Measurements from ENCODE around the gene ZNF683.

ZNF683 gene

GRCh38 chr1:26350343-26350700 is 22.2 kb downstream of the ZNF683 start:
- H3K4me3 ChIP-seq (ENCODE audit: low read depth in 1 of 2, low read length in 2 of 2) = no peak overlapping the region
- no peak for ATAC-seq (ENCODE audit: insufficient read depth, low read depth)
- no peak overlapping the region for H3K4me2 ChIP-seq (ENCODE audit: insufficient read depth, low read length)
- no peak overlapping the region for H3K9ac ChIP-seq (ENCODE audit: low read depth, low read length)
- no peaks in the 10 kb centered on the region for H3K9me3 ChIP-seq (ENCODE audit: insufficient read depth, low read length, severe bottlenecking)
- no peak overlapping the region for H3K27ac ChIP-seq (ENCODE audit: low read length)
- no peak overlapping the region for H2AFZ ChIP-seq (ENCODE audit: low read depth, low read length)
- no peak for TF ChIP-seq EZH2 (IDR thresholded peaks at IDR 0.05; ENCODE audit: borderline replicate concordance, low read depth, low read length, severe bottlenecking)
- no peak for TF ChIP-seq CTCF (IDR thresholded peaks at IDR 0.05; ENCODE audit: borderline replicate concordance, extremely low read depth, low read length, poor library complexity, severe bottlenecking)
- peaks cover 4% of the 10 kb centered on the region for H3K27me3 ChIP-seq (ENCODE audit: insufficient read depth, low read length, poor library complexity)
- H3K36me3 ChIP-seq (ENCODE audit: insufficient read depth, low read length) = no peaks in the 10 kb centered on the region
- no peaks in the 10 kb centered on the region for H3K79me2 ChIP-seq (ENCODE audit: insufficient read depth, low read length)
- H4K20me1 ChIP-seq (ENCODE audit: insufficient read depth, low read length) = no peaks in the 10 kb centered on the region
- DNase-seq = no peak
- H3K4me1 ChIP-seq (ENCODE audit: insufficient read depth, low read length) = no peaks in the 10 kb centered on the region

GRCh38 chr1:26349877-26350244 is 22.7 kb downstream of the ZNF683 start:
- H4K20me1 ChIP-seq (ENCODE audit: insufficient read depth, low read length) = no peaks in the 10 kb centered on the region
- no peak for DNase-seq
- H3K79me2 ChIP-seq (ENCODE audit: insufficient read depth, low read length) = no peaks in the 10 kb centered on the region
- no peaks in the 10 kb centered on the region for H3K4me1 ChIP-seq (ENCODE audit: insufficient read depth, low read length)
- H3K9me3 ChIP-seq (ENCODE audit: insufficient read depth, low read length, severe bottlenecking) = no peaks in the 10 kb centered on the region
- H3K27me3 ChIP-seq (ENCODE audit: insufficient read depth, low read length, poor library complexity) = peaks cover under 1% of the 10 kb centered on the region
- no peaks in the 10 kb centered on the region for H3K36me3 ChIP-seq (ENCODE audit: insufficient read depth, low read length)
- TF ChIP-seq EZH2 (IDR thresholded peaks at IDR 0.05; ENCODE audit: borderline replicate concordance, low read depth, low read length, severe bottlenecking) (no peak), CTCF (IDR thresholded peaks at IDR 0.05; ENCODE audit: borderline replicate concordance, extremely low read depth, low read length, poor library complexity, severe bottlenecking) (no peak)
- no peak overlapping the region for H3K4me3 ChIP-seq (ENCODE audit: low read depth in 1 of 2, low read length in 2 of 2)
- no peak overlapping the region for H2AFZ ChIP-seq (ENCODE audit: low read depth, low read length)
- H3K27ac ChIP-seq (ENCODE audit: low read length) = no peak overlapping the region
- H3K4me2 ChIP-seq (ENCODE audit: insufficient read depth, low read length) = no peak overlapping the region
- no peak for ATAC-seq (ENCODE audit: insufficient read depth, low read depth)
- H3K9ac ChIP-seq (ENCODE audit: low read depth, low read length) = no peak overlapping the region

- Histone ChIP-seq H3K36me3 (ENCODE audit: insufficient read depth, low read length) (no peaks in the 10 kb centered on the region), H3K9me3 (ENCODE audit: insufficient read depth, low read length, severe bottlenecking) (no peaks in the 10 kb centered on the region), H3K27me3 (ENCODE audit: insufficient read depth, low read length, poor library complexity) (no peaks in the 10 kb centered on the region), H3K4me1 (ENCODE audit: insufficient read depth, low read length) (no peaks in the 10 kb centered on the region), H3K4me2 (ENCODE audit: insufficient read depth, low read length) (no peak overlapping the region), H4K20me1 (ENCODE audit: insufficient read depth, low read length) (no peaks in the 10 kb centered on the region), H3K9ac (ENCODE audit: low read depth, low read length) (no peak overlapping the region), H3K79me2 (ENCODE audit: insufficient read depth, low read length) (no peaks in the 10 kb centered on the region), H2AFZ (ENCODE audit: low read depth, low read length) (no peak overlapping the region), H3K27ac (ENCODE audit: low read length) (no peak overlapping the region), H3K4me3 (ENCODE audit: low read depth in 1 of 2, low read length in 2 of 2) (no peak overlapping the region)
- no peak for ATAC-seq (ENCODE audit: insufficient read depth, low read depth)
- no peak for DNase-seq
- TF ChIP-seq EZH2 (IDR thresholded peaks at IDR 0.05; ENCODE audit: borderline replicate concordance, low read depth, low read length, severe bottlenecking) (no peak), CTCF (IDR thresholded peaks at IDR 0.05; ENCODE audit: borderline replicate concordance, extremely low read depth, low read length, poor library complexity, severe bottlenecking) (no peak)
Observed at GRCh38 chr1:26349188-26349876, 23.2 kb downstream of the ZNF683 start.

All from DND-41 (cell line).